Choroid plexus epithelial cell (primary cell): ENCODE measurements around the gene NRXN3.

Experiments used
- DNase-seq: peaks from one replicate; pipeline ENCODE4 v3.0.0-alpha.2; 2010; ENCODE audit warnings: low read depth
- H3K4me3 ChIP-seq: 2 replicates; pipeline ENCODE4 v1.5.1; 2011; ENCODE audit warnings: low read depth, mild to moderate bottlenecking, control low read depth, low read length, moderate library complexity
- TF ChIP-seq, protein P1 (sequence below): conservative IDR thresholded peaks from 2 replicates; pipeline ENCODE4 v1.5.1; 2011; ENCODE audit warnings: low read depth, mild to moderate bottlenecking, control low read depth, inconsistent platforms, low read length, moderate library complexity

NRXN3 gene

DNA sequence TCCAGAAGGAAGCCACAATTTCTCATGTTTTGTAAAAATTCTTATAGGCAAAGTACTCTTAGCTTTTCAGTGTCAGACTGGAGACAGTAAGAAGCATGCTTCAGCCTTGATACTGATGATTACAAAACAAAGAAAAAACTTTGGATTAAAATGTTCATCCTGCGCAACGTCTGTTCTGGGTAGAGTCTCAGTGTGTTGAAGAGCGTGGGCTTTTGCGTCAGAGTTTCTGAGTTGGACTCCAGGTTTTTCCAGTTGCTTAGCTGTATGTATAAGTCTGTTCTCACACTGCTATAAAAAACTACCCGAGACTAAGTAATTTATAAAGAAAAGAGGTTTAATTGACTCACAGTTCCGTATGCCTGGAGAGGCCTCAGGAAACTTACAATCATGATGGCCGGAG, 1533.0 kb downstream of the NRXN3 start:
- no peak for DNase-seq
- H3K4me3 ChIP-seq = no peak overlapping the region
- TF ChIP-seq, protein P1, sequence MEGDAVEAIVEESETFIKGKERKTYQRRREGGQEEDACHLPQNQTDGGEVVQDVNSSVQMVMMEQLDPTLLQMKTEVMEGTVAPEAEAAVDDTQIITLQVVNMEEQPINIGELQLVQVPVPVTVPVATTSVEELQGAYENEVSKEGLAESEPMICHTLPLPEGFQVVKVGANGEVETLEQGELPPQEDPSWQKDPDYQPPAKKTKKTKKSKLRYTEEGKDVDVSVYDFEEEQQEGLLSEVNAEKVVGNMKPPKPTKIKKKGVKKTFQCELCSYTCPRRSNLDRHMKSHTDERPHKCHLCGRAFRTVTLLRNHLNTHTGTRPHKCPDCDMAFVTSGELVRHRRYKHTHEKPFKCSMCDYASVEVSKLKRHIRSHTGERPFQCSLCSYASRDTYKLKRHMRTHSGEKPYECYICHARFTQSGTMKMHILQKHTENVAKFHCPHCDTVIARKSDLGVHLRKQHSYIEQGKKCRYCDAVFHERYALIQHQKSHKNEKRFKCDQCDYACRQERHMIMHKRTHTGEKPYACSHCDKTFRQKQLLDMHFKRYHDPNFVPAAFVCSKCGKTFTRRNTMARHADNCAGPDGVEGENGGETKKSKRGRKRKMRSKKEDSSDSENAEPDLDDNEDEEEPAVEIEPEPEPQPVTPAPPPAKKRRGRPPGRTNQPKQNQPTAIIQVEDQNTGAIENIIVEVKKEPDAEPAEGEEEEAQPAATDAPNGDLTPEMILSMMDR = no peak

DNA sequence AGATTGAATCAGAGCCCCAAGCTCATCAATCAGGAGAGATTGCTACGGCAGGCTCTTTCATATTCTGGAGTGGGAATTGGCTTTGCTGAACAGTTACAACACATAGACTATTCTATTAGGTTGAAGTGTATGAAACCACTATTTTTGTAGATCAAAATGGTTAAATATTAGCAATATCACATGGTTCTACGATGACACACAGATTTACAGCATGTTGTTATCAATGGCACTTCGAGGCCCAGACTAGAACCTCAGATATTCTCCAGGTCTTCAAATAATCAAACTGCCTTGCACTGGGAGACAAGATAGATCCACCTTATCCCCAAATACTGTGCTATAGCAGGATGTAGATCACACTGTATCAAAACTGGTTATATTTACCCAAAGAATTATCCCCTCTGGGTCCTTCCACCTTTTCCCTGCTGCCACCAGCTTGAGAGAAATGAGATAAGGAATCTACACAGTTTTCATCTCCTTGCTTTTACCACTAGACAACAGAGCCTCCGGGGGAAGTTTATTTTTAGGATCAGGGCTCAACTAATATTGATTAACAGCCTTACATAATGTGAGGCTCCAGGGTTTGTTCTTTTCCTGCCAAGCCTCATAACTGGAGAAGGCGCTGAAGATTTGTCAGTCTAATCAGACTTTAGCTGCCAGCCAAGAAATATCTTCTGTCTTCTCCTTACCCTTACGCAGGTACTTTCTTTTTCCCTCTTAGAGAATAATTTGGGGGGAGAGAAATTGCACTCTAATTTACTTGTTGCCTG, 1534.1 kb downstream of the NRXN3 start:
- H3K4me3 ChIP-seq = no peak overlapping the region
- no peak for DNase-seq
- TF ChIP-seq, protein P1 = no peak

DNA sequence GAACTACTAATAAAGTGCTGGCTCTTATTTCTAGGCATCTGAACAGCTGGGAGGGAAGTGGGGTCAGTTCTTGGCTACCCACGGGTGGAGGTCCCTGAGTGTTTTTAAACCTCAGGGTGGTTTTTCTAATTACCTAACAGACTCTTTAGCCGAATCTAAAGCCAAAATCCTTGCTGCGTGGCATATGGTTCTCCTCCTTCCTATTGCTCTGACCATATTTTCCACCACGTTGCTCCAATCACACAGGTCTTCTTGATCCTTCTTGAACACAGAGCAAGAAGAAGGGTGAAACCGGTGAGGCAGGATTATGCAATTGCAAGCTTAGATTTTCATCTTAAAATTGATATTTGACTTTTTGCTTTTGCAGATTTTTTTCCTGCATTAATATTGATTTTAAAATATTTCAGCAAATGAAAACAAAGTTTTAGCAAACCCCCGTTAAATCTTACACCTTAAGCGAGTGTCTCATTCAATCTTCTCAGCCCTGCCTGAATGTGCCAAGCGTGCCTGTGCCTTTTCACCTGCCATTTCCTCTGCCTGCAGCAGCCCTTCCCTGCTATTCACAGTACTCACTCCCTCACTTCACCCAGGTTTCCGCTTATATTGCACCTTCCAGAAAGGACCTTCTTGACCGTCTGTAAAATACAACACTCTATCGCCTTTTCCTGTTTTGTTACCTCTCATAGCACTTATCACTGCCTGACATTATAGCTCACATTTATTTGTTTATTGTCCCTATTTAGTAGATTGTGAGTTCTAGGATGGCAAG, 1535.1 kb downstream of the NRXN3 start:
- TF ChIP-seq, protein P1 = no peak
- H3K4me3 ChIP-seq = no peak overlapping the region
- DNase-seq = no peak

DNA sequence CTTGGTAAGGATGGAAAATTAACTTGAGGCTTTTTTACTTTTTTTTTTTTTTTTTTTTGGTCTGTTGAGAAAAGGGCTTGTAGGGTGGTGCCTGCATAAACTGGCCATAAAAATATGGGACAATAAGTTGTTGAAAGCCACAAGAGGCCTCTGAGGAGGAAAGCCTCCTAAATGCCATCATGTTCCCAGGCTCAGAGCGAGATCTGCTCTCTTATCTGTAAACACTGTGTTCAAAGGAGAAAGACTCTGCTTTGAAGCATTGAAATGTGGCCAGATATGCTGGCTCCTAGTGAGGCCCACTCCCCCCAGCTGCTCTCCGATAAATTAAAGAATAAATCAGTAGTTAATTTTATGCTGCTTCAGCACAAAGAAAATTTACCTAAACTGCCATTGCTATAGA, 1536.2 kb downstream of the NRXN3 start:
- no peak overlapping the region for H3K4me3 ChIP-seq
- DNase-seq = no peak
- TF ChIP-seq, protein P1 = no peak

DNA sequence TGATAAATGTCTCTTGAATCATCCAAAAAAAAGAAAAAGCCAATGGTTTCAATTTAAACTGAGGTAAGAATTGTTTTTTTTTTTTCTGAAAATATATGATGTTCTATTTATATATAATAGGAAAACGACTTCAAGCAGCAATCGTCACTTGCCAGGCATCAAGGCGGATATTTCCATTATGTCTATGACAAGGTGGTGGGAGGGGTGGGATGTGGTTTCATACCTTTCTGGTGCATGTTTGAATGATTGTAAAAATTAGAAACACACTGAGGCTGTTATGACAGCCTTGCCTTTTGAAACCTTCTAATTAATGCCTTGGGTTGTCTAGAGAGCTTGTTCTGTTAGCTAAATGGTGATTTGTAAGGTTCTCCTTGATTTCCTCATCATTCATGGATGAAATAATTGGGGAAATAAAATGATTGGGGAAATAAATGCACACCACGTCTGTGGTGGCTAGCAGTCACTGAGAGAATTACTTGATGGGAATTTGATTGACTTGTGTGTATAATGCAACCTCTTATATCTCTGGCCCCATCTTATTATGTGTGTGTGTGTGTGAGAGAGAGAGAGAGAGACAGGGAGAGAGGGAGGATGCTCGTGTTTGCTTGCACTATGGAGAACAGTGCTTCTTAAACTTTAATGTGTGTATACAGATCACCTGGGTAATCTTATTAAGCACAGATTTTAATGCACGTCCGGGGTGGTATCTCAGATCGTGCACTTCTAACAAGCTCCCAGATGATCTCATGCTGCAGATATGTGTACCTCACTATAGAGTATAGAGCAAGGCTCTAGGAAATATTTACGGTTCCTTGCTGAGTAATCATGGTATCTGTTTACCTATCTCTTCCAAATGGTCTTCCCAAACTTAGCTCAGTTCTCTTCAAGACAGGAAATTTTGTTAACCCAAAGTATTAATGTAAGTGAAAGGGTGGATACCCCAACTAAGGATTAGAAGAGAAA, 1538.5 kb downstream of the NRXN3 start:
- DNase-seq = peak; percentile 62
- TF ChIP-seq, protein P1 = no peak
- H3K4me3 ChIP-seq = no peak overlapping the region

DNA sequence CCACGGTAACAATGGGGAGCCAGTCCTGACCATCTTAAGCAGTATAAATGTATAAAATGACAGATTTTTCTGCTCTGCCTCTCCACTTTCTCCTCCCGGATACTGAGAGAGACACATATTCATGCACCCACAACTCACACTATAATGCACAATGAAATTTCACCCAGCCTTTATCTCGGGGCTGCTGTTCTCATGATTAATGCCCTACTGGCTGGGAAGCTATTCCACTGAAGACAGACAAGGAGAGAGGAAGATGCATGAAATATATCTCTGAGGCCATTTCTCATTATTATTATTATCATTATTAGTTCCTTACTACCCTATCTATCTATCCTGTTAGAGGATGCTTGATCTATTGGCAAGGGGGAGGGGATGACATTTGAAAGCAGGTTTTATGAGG, 1539.4 kb downstream of the NRXN3 start:
- no peak for DNase-seq
- no peak overlapping the region for H3K4me3 ChIP-seq
- TF ChIP-seq, protein P1 = no peak
